SU-DHL-6 (cell line): ENCODE measurements around the gene NCBP3.

Source experiments
- H2AFZ ChIP-seq: fragments of 200-600 bp; sonication (generic); 2 replicates; pipeline ENCODE4 v1.6.1; 2014; ENCODE audit warnings: low read depth, mild to moderate bottlenecking, moderate library complexity, mixed read lengths, antibody characterized with exemption, low read length; ENCODE audit not compliant: severe bottlenecking
- H3F3A ChIP-seq: fragments of 200-600 bp; shearing (Covaris generic); 2 replicates; pipeline ENCODE4 v1.6.0; 2016; ENCODE audit warnings: antibody characterized with exemption, mild to moderate bottlenecking; ENCODE audit not compliant: insufficient read depth
- H3K27ac ChIP-seq: fragments of 200-600 bp; sonication (generic); 2 replicates; pipeline ENCODE4 v1.5.1; 2016; ENCODE audit warnings: low read depth, mild to moderate bottlenecking, low read length, moderate library complexity, mixed read lengths
- H3K27me3 ChIP-seq: fragments of 200-600 bp; sonication (generic), shearing (Covaris generic); 2 replicates; pipeline ENCODE4 v1.6.0; 2014; ENCODE audit warnings: mild to moderate bottlenecking, low read length
- H3K36me3 ChIP-seq: fragments of 200-600 bp; sonication (generic); 2 replicates; pipeline ENCODE4 v1.6.1; 2014; ENCODE audit warnings: mild to moderate bottlenecking, low read length, mixed read lengths
- H3K4me2 ChIP-seq: fragments of 300-600, 200-600 bp; shearing (Covaris generic), sonication (generic); 2 replicates; pipeline ENCODE4 v1.6.0; 2014; ENCODE audit warnings: low read length, low read depth, mild to moderate bottlenecking; ENCODE audit not compliant: poor library complexity, severe bottlenecking
- H3K4me3 ChIP-seq: fragments of 200-600 bp; sonication (generic); 2 replicates; pipeline ENCODE4 v1.5.1; 2014; ENCODE audit warnings: antibody characterized with exemption, low read length, mild to moderate bottlenecking, mixed read lengths; ENCODE audit not compliant: insufficient read depth, poor library complexity, severe bottlenecking
- H3K79me2 ChIP-seq: fragments of 200-600 bp; sonication (generic); 2 replicates; pipeline ENCODE4 v1.6.1; 2014; ENCODE audit warnings: mild to moderate bottlenecking, low read length, moderate library complexity; ENCODE audit not compliant: insufficient read depth
- H3K9ac ChIP-seq: fragments of 200-600 bp; sonication (generic); 2 replicates; pipeline ENCODE4 v1.7.0; 2014; ENCODE audit warnings: mild to moderate bottlenecking, low read length
- H3K9me2 ChIP-seq: fragments of 200-600 bp; sonication (generic); replicated peaks from 2 replicates; pipeline ENCODE4 v1.6.1; 2014; ENCODE audit warnings: low read length; ENCODE audit not compliant: insufficient read depth
- H3K9me3 ChIP-seq: fragments of 200-600 bp; sonication (generic); 2 replicates; pipeline ENCODE4 v1.6.1; 2014; ENCODE audit warnings: low read length, mixed read lengths; ENCODE audit not compliant: insufficient read depth
- H4K20me1 ChIP-seq: fragments of 200-600 bp; sonication (generic); 2 replicates; pipeline ENCODE4 v1.6.1; 2014; ENCODE audit warnings: low read depth, mild to moderate bottlenecking, antibody characterized with exemption, low read length, moderate library complexity, mixed read lengths
- EZH2phosphoT487 ChIP-seq: fragments of 200-600 bp; sonication (generic), shearing (Covaris generic); conservative IDR thresholded peaks from 2 replicates; pipeline ENCODE4 v1.6.1; 2018; ENCODE audit warnings: mild to moderate bottlenecking, antibody characterized with exemption, low read length, moderate library complexity, mixed read lengths
- TF ChIP-seq, protein P1 (sequence below): fragments of 200-600 bp; sonication (generic); IDR thresholded peaks from one replicate; pipeline ENCODE4 v1.5.1; 2017; ENCODE audit warnings: antibody characterized with exemption, mild to moderate bottlenecking, low read length, moderate library complexity; ENCODE audit not compliant: insufficient read depth, poor library complexity, severe bottlenecking

Gene NCBP3

DNA sequence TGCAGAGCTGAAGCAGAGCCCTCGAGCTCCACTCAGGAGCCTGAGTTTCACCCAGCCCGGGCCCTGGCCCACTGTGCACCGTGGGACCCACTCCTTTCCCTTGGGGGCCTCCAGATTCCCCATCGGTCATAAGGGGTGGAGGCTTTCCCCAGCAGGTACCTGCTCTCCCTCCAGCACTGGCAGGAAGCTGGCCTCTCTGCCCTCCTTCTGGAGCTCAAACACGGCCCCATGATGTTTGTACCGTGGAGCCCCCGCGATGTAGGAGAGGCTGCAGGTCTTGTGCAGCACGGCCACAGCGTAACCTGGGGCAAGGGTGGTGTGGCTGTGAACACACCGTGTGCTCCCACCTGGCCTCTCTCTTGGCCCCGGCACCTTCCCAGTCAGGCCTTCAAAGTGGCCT, 92.4 kb downstream of the NCBP3 start:
- H4K20me1 ChIP-seq: no peaks in the 10 kb centered on the region
- no peak overlapping the region for H3K4me2 ChIP-seq
- H3K4me3 ChIP-seq: no peak overlapping the region
- no peaks in the 10 kb centered on the region for H3K36me3 ChIP-seq
- H3K27ac ChIP-seq: no peak overlapping the region
- peaks cover 6% of the 10 kb centered on the region; the same call in 1 of the 2 replicates for H3F3A ChIP-seq
- no peaks in the 10 kb centered on the region for H3K79me2 ChIP-seq
- H2AFZ ChIP-seq: no peak overlapping the region
- H3K9ac ChIP-seq: no peak overlapping the region
- H3K9me2 ChIP-seq: no peaks in the 10 kb centered on the region
- H3K27me3 ChIP-seq: no peaks in the 10 kb centered on the region
- no peaks in the 10 kb centered on the region for H3K9me3 ChIP-seq
- no peak for TF ChIP-seq EZH2phosphoT487
- TF ChIP-seq, protein P1, sequence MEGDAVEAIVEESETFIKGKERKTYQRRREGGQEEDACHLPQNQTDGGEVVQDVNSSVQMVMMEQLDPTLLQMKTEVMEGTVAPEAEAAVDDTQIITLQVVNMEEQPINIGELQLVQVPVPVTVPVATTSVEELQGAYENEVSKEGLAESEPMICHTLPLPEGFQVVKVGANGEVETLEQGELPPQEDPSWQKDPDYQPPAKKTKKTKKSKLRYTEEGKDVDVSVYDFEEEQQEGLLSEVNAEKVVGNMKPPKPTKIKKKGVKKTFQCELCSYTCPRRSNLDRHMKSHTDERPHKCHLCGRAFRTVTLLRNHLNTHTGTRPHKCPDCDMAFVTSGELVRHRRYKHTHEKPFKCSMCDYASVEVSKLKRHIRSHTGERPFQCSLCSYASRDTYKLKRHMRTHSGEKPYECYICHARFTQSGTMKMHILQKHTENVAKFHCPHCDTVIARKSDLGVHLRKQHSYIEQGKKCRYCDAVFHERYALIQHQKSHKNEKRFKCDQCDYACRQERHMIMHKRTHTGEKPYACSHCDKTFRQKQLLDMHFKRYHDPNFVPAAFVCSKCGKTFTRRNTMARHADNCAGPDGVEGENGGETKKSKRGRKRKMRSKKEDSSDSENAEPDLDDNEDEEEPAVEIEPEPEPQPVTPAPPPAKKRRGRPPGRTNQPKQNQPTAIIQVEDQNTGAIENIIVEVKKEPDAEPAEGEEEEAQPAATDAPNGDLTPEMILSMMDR: no peak
